Liver (tissue), 9 donors: ENCODE data around the gene SPTBN4. TPM values are rescaled to one million over a fixed set of nuclear protein-coding genes. Genes with fewer than 3 reads are reported as not detected.

Experiments
- DNase-seq: peaks from one replicate; pipeline ENCODE4 v3.0.0-alpha.2; 2017; ENCODE audit warnings: low spot score
- H3K27ac ChIP-seq, 2 donors: one replicate each; pipeline ENCODE4 v1.7.0; 2013; ENCODE audit warnings: inconsistent platforms in 2 of 2, low read length in 2 of 2, control low read depth in 1 of 2, low read depth in 1 of 2, mild to moderate bottlenecking in 1 of 2
- H3K27me3 ChIP-seq, 4 donors: one replicate each; pipeline versions ENCODE4 v1.6.1 to v1.7.0; 2013; ENCODE audit warnings: low read length in 3 of 4, inconsistent platforms in 1 of 4, mild to moderate bottlenecking in 1 of 4, moderate library complexity in 1 of 4; ENCODE audit not compliant: control insufficient read depth in 4 of 4, insufficient read depth in 4 of 4
- H3K36me3 ChIP-seq, 4 donors: one replicate each; pipeline versions ENCODE4 v1.6.1 to v1.7.0; 2013; ENCODE audit warnings: low read length in 3 of 4, mild to moderate bottlenecking in 3 of 4, low read depth in 1 of 4, moderate library complexity in 1 of 4; ENCODE audit not compliant: control insufficient read depth in 4 of 4, insufficient read depth in 3 of 4
- H3K4me1 ChIP-seq, 4 donors: one replicate each; pipeline versions ENCODE4 v1.6.1 to v1.7.0; 2013; ENCODE audit warnings: low read length in 3 of 4, mild to moderate bottlenecking in 3 of 4, moderate library complexity in 1 of 4; ENCODE audit not compliant: control insufficient read depth in 4 of 4, insufficient read depth in 4 of 4
- H3K4me3 ChIP-seq, 3 donors: one replicate each; pipeline versions ENCODE4 v1.6.1 to v1.7.0; 2013; ENCODE audit warnings: low read length in 3 of 3, control low read depth in 1 of 3, low read depth in 1 of 3, mild to moderate bottlenecking in 1 of 3
- H3K9ac ChIP-seq, 2 donors: one replicate each; pipeline ENCODE4 v1.7.0; 2013; ENCODE audit warnings: low read length in 2 of 2, mild to moderate bottlenecking in 2 of 2, moderate library complexity in 2 of 2, control low read depth in 1 of 2, low read depth in 1 of 2
- H3K9me3 ChIP-seq, 4 donors: one replicate each; pipeline versions ENCODE4 v1.6.1 to v1.7.0; 2013; ENCODE audit warnings: low read length in 3 of 4; ENCODE audit not compliant: control insufficient read depth in 4 of 4
- CTCF ChIP-seq: fragments of 150-350 bp; IDR thresholded peaks from 2 replicates; pipeline ENCODE4 v1.5.1; 2017; ENCODE audit warnings: improper control_type of control experiment, low read depth, low read length; ENCODE audit not compliant: missing input control
- EGR1 ChIP-seq, 2 donors: IDR thresholded peaks; 2 replicates each; pipeline ENCODE4 v1.6.1; 2016 to 2018; ENCODE audit warnings: antibody characterized with exemption in 2 of 2, low read depth in 2 of 2
- FOXA1 ChIP-seq: IDR thresholded peaks from 2 replicates; pipeline ENCODE4 v1.6.1; 2016; ENCODE audit warnings: antibody characterized with exemption
- FOXA2 ChIP-seq: IDR thresholded peaks from 2 replicates; pipeline ENCODE4 v1.6.1; 2016; ENCODE audit warnings: antibody characterized with exemption
- GABPA ChIP-seq, 2 donors: IDR thresholded peaks in 1 of 2; conservative IDR thresholded peaks in 1 of 2; 2 replicates each; pipeline ENCODE4 v1.6.1; 2016; ENCODE audit warnings: antibody characterized with exemption in 2 of 2, mild to moderate bottlenecking in 1 of 2, moderate library complexity in 1 of 2
- HNF4A ChIP-seq, 2 donors: conservative IDR thresholded peaks; 2 replicates each; pipeline ENCODE4 v1.6.1; 2016; ENCODE audit warnings: antibody characterized with exemption in 2 of 2, mild to moderate bottlenecking in 2 of 2
- HNF4G ChIP-seq: IDR thresholded peaks from 2 replicates; pipeline ENCODE4 v1.6.1; 2016; ENCODE audit warnings: antibody characterized with exemption
- JUND ChIP-seq, 2 donors: IDR thresholded peaks; 2 replicates each; pipeline ENCODE4 v1.6.1; 2016; ENCODE audit warnings: antibody characterized with exemption in 2 of 2
- MAX ChIP-seq: IDR thresholded peaks from 2 replicates; pipeline ENCODE4 v1.6.1; 2016; ENCODE audit warnings: antibody characterized with exemption
- NR2F2 ChIP-seq: IDR thresholded peaks from 2 replicates; pipeline ENCODE4 v1.6.1; 2016; ENCODE audit warnings: antibody characterized with exemption
- RAD21 ChIP-seq, 2 donors: IDR thresholded peaks; 2 replicates each; pipeline ENCODE4 v1.6.1; 2016; ENCODE audit warnings: antibody characterized with exemption in 2 of 2, mild to moderate bottlenecking in 2 of 2
- RXRA ChIP-seq, 2 donors: IDR thresholded peaks; 2 replicates each; pipeline ENCODE4 v1.6.1; 2017 to 2018; ENCODE audit warnings: antibody characterized with exemption in 2 of 2, mild to moderate bottlenecking in 1 of 2
- SP1 ChIP-seq: IDR thresholded peaks from 2 replicates; pipeline ENCODE4 v1.6.1; 2018; ENCODE audit warnings: antibody characterized with exemption, mild to moderate bottlenecking
- YY1 ChIP-seq: IDR thresholded peaks from 2 replicates; pipeline ENCODE4 v1.6.1; 2016; ENCODE audit warnings: antibody characterized with exemption, mild to moderate bottlenecking
- ZBTB33 ChIP-seq: IDR thresholded peaks from 2 replicates; pipeline ENCODE4 v1.6.1; 2016; ENCODE audit warnings: antibody characterized with exemption
- WGBS: extraction: QIAGEN DNeasy Blood & Tissue Kit; methylation state at CpG from one replicate; pipeline ENCODE4 v1.1.7; 2013; 5-methylcytosine and 5-hydroxymethylcytosine counted together
- polyA plus RNA-seq, 2 donors: library from polyadenylated mRNA; stranded (reverse) in 1 of 2; unstranded in 1 of 2; fragments of 200-250 nt in 1 of 2; fragments of >200 nt in 1 of 2; fragmentation: Nextera tagmentation in 1 of 2; extraction: Ambion mirVana in 1 of 2; gene quantifications; one replicate each; pipeline versions ENCODE4 v1.2.1 to v1.2.3, GENCODE V29; 2013 to 2015
- total RNA-seq, 2 donors: library from RNA; depleted of rRNA; stranded (reverse); fragments of >200 nt; gene quantifications; one replicate each; pipeline ENCODE4 v1.2.3, GENCODE V29; 2014
- TF ChIP-seq, protein P1 (sequence below): IDR thresholded peaks from 2 replicates; pipeline ENCODE4 v1.6.1; 2016; ENCODE audit warnings: antibody characterized with exemption
- donor health status: healthy.
- donor health status: healthy.
- donor health status: healthy.
- donor health status: healthy.
- donor health status: healthy.

SPTBN4 gene
- total and polyA plus RNA-seq, 4 donors: 0.13 to 1.1 (median 0.62) TPM

- no peaks in the 10 kb centered on the region for H3K9me3 ChIP-seq
- peak; percentile 92 for DNase-seq
- H3K9ac ChIP-seq: no peak overlapping the region
- H3K27ac ChIP-seq: no peak overlapping the region
- WGBS: 3% methylated on average over 46 of the region's 46 CpGs
- no peak overlapping the region for H3K4me3 ChIP-seq
- TF ChIP-seq FOXA2 (no peak), CTCF (peak; percentile 93), RAD21 (IDR thresholded peaks at IDR 0.05) (peak; percentile 94 to 98)
- peaks cover 0 to 34% (median 14%) of the 10 kb centered on the region in 4 donors for H3K4me1 ChIP-seq
- H3K36me3 ChIP-seq: no peaks in the 10 kb centered on the region
- peaks cover 0 to 12% (median 4%) of the 10 kb centered on the region in 4 donors for H3K27me3 ChIP-seq
These were observed 131.5 kb downstream of the SPTBN4 start for GRCh38 chr19:40598121-40598917.

- TF ChIP-seq HNF4G: no peak
- no peak for TF ChIP-seq FOXA2
- no peak for TF ChIP-seq JUND (IDR thresholded peaks at IDR 0.05)
- TF ChIP-seq CTCF: no peak
- no peak for TF ChIP-seq FOXA1
- no peak for TF ChIP-seq RXRA (IDR thresholded peaks at IDR 0.05)
- no peak for TF ChIP-seq EGR1 (IDR thresholded peaks at IDR 0.05; ENCODE audit: low read depth in 2 of 2)
- Histone ChIP-seq H3K36me3 (no peaks in the 10 kb centered on the region), H3K9ac (no peak overlapping the region), H3K9me3 (no peaks in the 10 kb centered on the region), H3K27ac (peak overlapping the region in 1 of 2 donors; percentile 46), H3K4me3 (no peak overlapping the region), H3K27me3 (peaks cover 0 to 12% (median 4%) of the 10 kb centered on the region in 4 donors), H3K4me1 (peaks cover under 1 to 40% (median 15%) of the 10 kb centered on the region in 4 donors)
- 12% methylated on average over 15 of the region's 15 CpGs for WGBS
- no peak for DNase-seq
These were observed 132.1 kb downstream of the SPTBN4 start for GRCh38 chr19:40598918-40599307.

DNA sequence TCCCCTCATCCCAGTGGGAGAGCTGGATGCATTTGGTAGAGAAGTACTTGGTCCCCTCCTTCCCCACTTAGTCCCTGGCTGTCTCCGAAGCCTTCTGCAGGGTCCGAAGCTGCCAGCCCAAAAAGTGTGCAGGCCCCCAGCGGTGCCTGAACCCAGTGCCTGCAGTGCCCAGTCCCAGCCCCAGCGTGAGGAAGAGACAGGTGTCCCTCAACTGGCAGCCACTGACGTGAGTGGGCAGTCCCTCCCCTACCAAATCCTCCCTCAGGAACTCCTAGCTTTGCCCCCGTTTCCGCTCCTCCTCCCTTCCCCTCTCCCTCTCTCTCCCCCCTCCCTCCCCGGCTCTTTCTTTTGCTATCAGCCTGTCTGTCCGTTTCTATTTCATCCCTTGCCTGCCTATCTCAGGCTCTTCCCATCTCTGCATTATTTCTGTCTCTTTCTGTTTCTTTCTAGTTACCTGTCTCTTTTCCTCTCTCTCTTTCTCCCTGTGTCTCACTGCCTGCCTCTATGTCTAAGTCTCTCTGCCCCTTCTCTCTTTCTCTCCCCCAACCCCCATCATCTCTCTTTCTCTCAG, 132.6 kb downstream of the SPTBN4 start:
- no peak overlapping the region for H3K9ac ChIP-seq
- 10% methylated on average over 9 of the region's 9 CpGs for WGBS
- peak overlapping the region; percentile 28 to 46 for H3K27ac ChIP-seq
- H3K27me3 ChIP-seq: peaks cover 0 to 12% (median 4%) of the 10 kb centered on the region in 4 donors
- no peak overlapping the region for H3K4me3 ChIP-seq
- H3K36me3 ChIP-seq: no peaks in the 10 kb centered on the region
- TF ChIP-seq RAD21 (IDR thresholded peaks at IDR 0.05) (no peak), FOXA1 (no peak), GABPA (IDR thresholded peaks at IDR 0.05 in 1 of 2, conservative IDR thresholded peaks at IDR 0.05 in 1 of 2) (no peak), NR2F2 (no peak), RXRA (IDR thresholded peaks at IDR 0.05) (no peak), EGR1 (IDR thresholded peaks at IDR 0.05; ENCODE audit: low read depth in 2 of 2) (no peak), CTCF (no peak), YY1 (no peak), FOXA2 (no peak), HNF4G (no peak), ZBTB33 (no peak), JUND (IDR thresholded peaks at IDR 0.05) (no peak), MAX (no peak), SP1 (no peak), HNF4A (conservative IDR thresholded peaks at IDR 0.05) (no peak)
- TF ChIP-seq, protein P1, sequence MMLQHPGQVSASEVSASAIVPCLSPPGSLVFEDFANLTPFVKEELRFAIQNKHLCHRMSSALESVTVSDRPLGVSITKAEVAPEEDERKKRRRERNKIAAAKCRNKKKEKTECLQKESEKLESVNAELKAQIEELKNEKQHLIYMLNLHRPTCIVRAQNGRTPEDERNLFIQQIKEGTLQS: no peak
- peaks cover 5 to 45% (median 19%) of the 10 kb centered on the region in 4 donors for H3K4me1 ChIP-seq
- H3K9me3 ChIP-seq: no peaks in the 10 kb centered on the region
- no peak for DNase-seq
